Smooth muscle cell (in vitro differentiated cells): ENCODE data around the gene KCNMA1. TPM values are rescaled to one million over a fixed set of nuclear protein-coding genes. Genes with fewer than 3 reads are reported as not detected.
A peak's percentile ranks its signal among the peaks of the same experiment; 100 is the strongest.

ENCODE experiments used
- DNase-seq: peaks from one replicate; lab custom pipeline; 2025; ENCODE audit not compliant: unreplicated experiment; lab: John Stamatoyannopoulos, UW
- H2AFZ ChIP-seq: fragments of 200-600 bp; sonication (generic); 2 replicates; pipeline ENCODE4 v1.6.0; 2016; ENCODE audit warnings: antibody characterized with exemption, low read depth, mild to moderate bottlenecking
- H3F3A ChIP-seq: fragments of 200-600 bp; sonication (generic); 2 replicates; pipeline ENCODE4 v1.6.0; 2017; ENCODE audit warnings: antibody characterized with exemption, low read depth
- H3K27ac ChIP-seq: fragments of 200-600 bp; sonication (generic); 2 replicates; pipeline ENCODE4 v1.5.1; 2016; ENCODE audit warnings: low read depth, mild to moderate bottlenecking
- H3K27me3 ChIP-seq: fragments of 200-600 bp; sonication (generic); 2 replicates; pipeline ENCODE4 v1.6.1; 2016; ENCODE audit warnings: low read depth, mild to moderate bottlenecking
- H3K36me3 ChIP-seq: fragments of 200-600 bp; sonication (generic); 2 replicates; pipeline ENCODE4 v1.5.1; 2016; ENCODE audit warnings: low read depth
- H3K4me1 ChIP-seq: fragments of 200-600 bp; sonication (generic); 2 replicates; pipeline ENCODE4 v1.5.1; 2016; ENCODE audit warnings: low read depth
- H3K4me2 ChIP-seq: fragments of 200-600 bp; sonication (generic); 2 replicates; pipeline ENCODE4 v1.6.0; 2016; ENCODE audit warnings: mild to moderate bottlenecking
- H3K4me3 ChIP-seq: fragments of 200-600 bp; sonication (generic); 2 replicates; pipeline ENCODE4 v1.5.1; 2016; ENCODE audit warnings: mild to moderate bottlenecking
- H3K79me2 ChIP-seq: fragments of 200-600 bp; sonication (generic); 2 replicates; pipeline ENCODE4 v1.6.0; 2016; ENCODE audit warnings: low read depth, mild to moderate bottlenecking
- H3K9ac ChIP-seq: fragments of 200-600 bp; sonication (generic); 2 replicates; pipeline ENCODE4 v1.6.0; 2016; ENCODE audit warnings: low read depth
- H3K9me3 ChIP-seq: fragments of 200-600 bp; sonication (generic); replicated peaks from 2 replicates; pipeline ENCODE4 v1.5.1; 2016; ENCODE audit warnings: low read depth
- H4K20me1 ChIP-seq: fragments of 200-600 bp; sonication (generic); 2 replicates; pipeline ENCODE4 v1.6.0; 2016; ENCODE audit warnings: low read depth
- CTCF ChIP-seq: fragments of 200-600 bp; sonication (generic); IDR thresholded peaks from 2 replicates; pipeline ENCODE4 v1.5.1; 2017; ENCODE audit warnings: borderline replicate concordance, mild to moderate bottlenecking, antibody characterized with exemption; ENCODE audit not compliant: insufficient read depth, poor library complexity, severe bottlenecking
- WGBS: methylation state at CpG from one replicate; pipeline ENCODE4 v1.1.7; 2016; ENCODE audit warnings: low lambda C conversion rate; 5-methylcytosine and 5-hydroxymethylcytosine counted together
- polyA plus RNA-seq: library from polyadenylated mRNA; unstranded; fragments of >200 nt; fragmentation: Nextera tagmentation; extraction: Ambion mirVana; gene quantifications from 2 replicates; pipeline ENCODE4 v1.2.1, GENCODE V29; 2016
- total RNA-seq: library from RNA; depleted of rRNA; stranded (reverse); fragments of >200 nt; gene quantifications from 2 replicates; pipeline ENCODE4 v1.2.3, GENCODE V29; 2014

KCNMA1 gene
- total and polyA plus RNA-seq, 2 experiments from 2014 or later = 9.1 to 23.4 TPM

GRCh38 chr10:77588886-77589285 is 48.7 kb downstream of the KCNMA1 start:
- WGBS = 93% methylated on average over 7 of the region's 7 CpGs
- H3K36me3 ChIP-seq = no peaks in the 10 kb centered on the region
- no peaks in the 10 kb centered on the region for H3K27me3 ChIP-seq
- H2AFZ ChIP-seq = no peak overlapping the region
- DNase-seq = no peak
- H4K20me1 ChIP-seq = no peaks in the 10 kb centered on the region
- no peaks in the 10 kb centered on the region for H3K79me2 ChIP-seq
- no peak for TF ChIP-seq CTCF
- H3F3A ChIP-seq = peaks cover 10% of the 10 kb centered on the region
- no peak overlapping the region for H3K4me2 ChIP-seq
- no peak overlapping the region for H3K4me3 ChIP-seq
- H3K9ac ChIP-seq = no peak overlapping the region
- H3K27ac ChIP-seq = no peak overlapping the region
- peaks cover 9% of the 10 kb centered on the region for H3K4me1 ChIP-seq
- H3K9me3 ChIP-seq = no peaks in the 10 kb centered on the region

- Histone ChIP-seq H3K27ac (peak overlapping the region; percentile 77), H3K36me3 (no peaks in the 10 kb centered on the region), H3K79me2 (no peaks in the 10 kb centered on the region), H3K4me1 (peaks cover 9% of the 10 kb centered on the region), H3K4me3 (no peak overlapping the region), H3K4me2 (peak overlapping the region; percentile 24), H3K9me3 (no peaks in the 10 kb centered on the region), H2AFZ (peak overlapping the region; percentile 1), H3K27me3 (no peaks in the 10 kb centered on the region), H3K9ac (no peak overlapping the region), H4K20me1 (no peaks in the 10 kb centered on the region), H3F3A (peaks cover 10% of the 10 kb centered on the region)
- DNase-seq = no peak
- 80% methylated on average over 3 of the region's 3 CpGs for WGBS
- no peak for TF ChIP-seq CTCF
Observed at GRCh38 chr10:77587416-77587790, 50.2 kb downstream of the KCNMA1 start.

GRCh38 chr10:77586719-77587415 is 50.7 kb downstream of the KCNMA1 start:
- H3K9me3 ChIP-seq = no peaks in the 10 kb centered on the region
- no peaks in the 10 kb centered on the region for H4K20me1 ChIP-seq
- no peak overlapping the region for H3K4me3 ChIP-seq
- H3K4me2 ChIP-seq = peak overlapping the region; percentile 24
- 41% methylated on average over 7 of the region's 7 CpGs for WGBS
- H3K27ac ChIP-seq = peak overlapping the region; percentile 77
- peaks cover 9% of the 10 kb centered on the region for H3K4me1 ChIP-seq
- no peaks in the 10 kb centered on the region for H3K36me3 ChIP-seq
- peak overlapping the region; percentile 1 for H2AFZ ChIP-seq
- no peaks in the 10 kb centered on the region for H3K79me2 ChIP-seq
- peak overlapping the region; percentile 13 for H3K9ac ChIP-seq
- peaks cover 10% of the 10 kb centered on the region for H3F3A ChIP-seq
- DNase-seq = no peak
- no peak for TF ChIP-seq CTCF
- H3K27me3 ChIP-seq = no peaks in the 10 kb centered on the region

DNA sequence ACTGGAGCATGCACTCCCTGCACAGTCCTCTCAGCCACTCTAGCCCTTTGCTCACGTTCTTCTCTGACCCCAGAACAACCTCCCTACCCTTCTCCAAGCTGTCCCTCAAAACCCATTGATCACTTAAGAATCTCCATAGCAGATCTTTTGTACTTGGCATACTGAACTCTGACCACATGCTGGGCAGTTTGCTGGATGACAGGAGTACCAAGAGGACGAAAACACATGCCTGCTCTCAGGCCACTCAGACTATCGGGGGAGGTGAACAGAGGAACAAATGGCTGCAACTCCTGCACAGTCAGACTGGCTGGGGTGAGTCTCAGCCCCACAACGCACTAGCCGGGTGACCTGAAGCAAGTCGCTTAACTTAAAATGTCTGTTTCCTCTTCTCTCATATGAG is 52.7 kb downstream of the KCNMA1 start:
- Histone ChIP-seq H3K9me3 (no peaks in the 10 kb centered on the region), H2AFZ (no peak overlapping the region), H3K4me3 (no peak overlapping the region), H3K27ac (no peak overlapping the region), H4K20me1 (no peaks in the 10 kb centered on the region), H3K79me2 (no peaks in the 10 kb centered on the region), H3K4me2 (no peak overlapping the region), H3K9ac (no peak overlapping the region), H3K4me1 (peaks cover 9% of the 10 kb centered on the region), H3K27me3 (no peaks in the 10 kb centered on the region), H3F3A (peaks cover 10% of the 10 kb centered on the region), H3K36me3 (no peaks in the 10 kb centered on the region)
- no peak for DNase-seq
- WGBS = 90% methylated on average over 6 of the region's 6 CpGs
- TF ChIP-seq CTCF = no peak
